GM21447 (cell line): Measurements from ENCODE around the gene CPED1.
A peak's percentile ranks its signal among the peaks of the same experiment; 100 is the strongest.
"Not testable (repeated sequence)": the region's sequence is repeated elsewhere in the genome, so short reads cannot be mapped to it uniquely, and the experiment has no call there.

Experiments
- ATAC-seq: cut with Tn5 transposase; IDR thresholded peaks from one replicate; pipeline ENCODE4 v1.9.1; 2021; ENCODE audit not compliant: unreplicated experiment

CPED1 gene

GRCh38 chr7:121169469-121169868 lies 181.0 kb downstream of the CPED1 start:
- ATAC-seq: no peak

GRCh38 chr7:121172484-121172883 lies 184.0 kb downstream of the CPED1 start:
- no peak for ATAC-seq

GRCh38 chr7:121175826-121176225 lies 187.3 kb downstream of the CPED1 start:
- no peak for ATAC-seq

- no peak for ATAC-seq
Measured at GRCh38 chr7:121178452-121178851, 189.9 kb downstream of the CPED1 start.

- peak; percentile 46 for ATAC-seq
Measured at GRCh38 chr7:121178869-121179497, 190.5 kb downstream of the CPED1 start.

GRCh38 chr7:121180436-121181063 lies 192.0 kb downstream of the CPED1 start:
- ATAC-seq: peak; percentile 97

GRCh38 chr7:121181357-121181756 lies 192.8 kb downstream of the CPED1 start:
- no peak for ATAC-seq

GRCh38 chr7:121182281-121182680 lies 193.8 kb downstream of the CPED1 start:
- no peak for ATAC-seq

- ATAC-seq: no peak
Measured at GRCh38 chr7:121182902-121183301, 194.4 kb downstream of the CPED1 start.

GRCh38 chr7:121183883-121184282 lies 195.4 kb downstream of the CPED1 start:
- ATAC-seq: not testable (repeated sequence)

- ATAC-seq: no peak
Measured at GRCh38 chr7:121186746-121187145, 198.2 kb downstream of the CPED1 start.

- peak; percentile 95 for ATAC-seq
Measured at GRCh38 chr7:121187222-121187621, 198.7 kb downstream of the CPED1 start.

- ATAC-seq: no peak
Measured at GRCh38 chr7:121187676-121188075, 199.2 kb downstream of the CPED1 start.

- no peak for ATAC-seq
Measured at GRCh38 chr7:121192834-121193233, 204.3 kb downstream of the CPED1 start.

- ATAC-seq: no peak
Measured at GRCh38 chr7:121195010-121195409, 206.5 kb downstream of the CPED1 start.

GRCh38 chr7:121195874-121196273 lies 207.4 kb downstream of the CPED1 start:
- no peak for ATAC-seq

- no peak for ATAC-seq
Measured at GRCh38 chr7:121196286-121196685, 207.8 kb downstream of the CPED1 start.

- no peak for ATAC-seq
Measured at GRCh38 chr7:121197455-121197854, 208.9 kb downstream of the CPED1 start.

- ATAC-seq: no peak
Measured at GRCh38 chr7:121198502-121198901, 210.0 kb downstream of the CPED1 start.

GRCh38 chr7:121202125-121202524 lies 213.6 kb downstream of the CPED1 start:
- no peak for ATAC-seq

- ATAC-seq: no peak
Measured at GRCh38 chr7:121202834-121203233, 214.3 kb downstream of the CPED1 start.

- ATAC-seq: no peak
Measured at GRCh38 chr7:121204537-121204936, 216.0 kb downstream of the CPED1 start.

- ATAC-seq: no peak
Measured at GRCh38 chr7:121205777-121206176, 217.3 kb downstream of the CPED1 start.
